ENCODE measurements around the gene OLFML2A.

DNA sequence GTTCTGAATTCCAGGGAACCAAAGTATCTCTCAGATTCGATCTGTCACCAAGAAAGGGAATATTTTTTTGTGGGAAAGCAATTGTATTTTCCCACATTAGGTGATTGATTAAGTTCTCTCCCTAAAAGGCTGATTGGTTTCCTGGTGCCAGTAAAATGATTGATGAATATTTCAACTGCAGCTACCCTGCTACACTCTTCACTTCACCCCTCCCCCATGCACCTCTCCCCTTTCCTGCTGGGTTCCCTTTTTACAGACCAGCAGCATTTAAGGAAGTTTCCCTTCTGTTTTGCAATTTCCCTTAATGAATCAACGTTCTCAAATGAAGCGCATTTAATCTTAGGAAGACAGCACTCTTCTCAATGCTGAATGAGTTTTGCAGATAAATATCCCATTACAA, 18.9 kb upstream of the OLFML2A start:
- TF ChIP-seq CTCF (IDR thresholded peaks at IDR 0.05; ENCODE audit: insufficient read depth, low read length, poor library complexity, severe bottlenecking) (no peak), EZH2phosphoT487 (conservative IDR thresholded peaks at IDR 0.05; ENCODE audit: low read length) (no peak)
